GM13977 (cell line): ENCODE results near the gene WNT9B.
A peak's percentile ranks its signal among the peaks of the same experiment; 100 is the strongest.

Experiments used
- DNase-seq: peaks from one replicate; pipeline ENCODE4 v3.0.0; 2012; ENCODE audit warnings: low spot score
- CTCF ChIP-seq: IDR thresholded peaks from 2 replicates; pipeline ENCODE4 v1.5.1; 2012; ENCODE audit warnings: mild to moderate bottlenecking, control low read depth; ENCODE audit not compliant: insufficient read depth; ENCODE audit errors: extremely low read depth, missing control alignments
- in situ Hi-C: fragments of 300-500 bp; cut with MboI; formaldehyde crosslinking; loops from one replicate; pipeline ENCODE4 v1.12.0; 2022; ENCODE audit warnings: low sequenced_read_pairs, low pct_unique_long_range_greater_than_20kb, mixed read lengths, inconsistent platforms; ENCODE audit not compliant: unreplicated experiment

WNT9B gene

GRCh38 chr17:46820592-46821450 lies 30.6 kb upstream of the WNT9B start:
- no peak for DNase-seq
- no peak for TF ChIP-seq CTCF
- in situ Hi-C loops, result loop anchor here (25.0 kb wide), 1 partner anchor 109 kb away; no protein-coding TSS in a partner anchor

- in situ Hi-C loops, result loop anchor here (25.0 kb wide), 1 partner anchor 109 kb away; no protein-coding TSS in a partner anchor
- no peak for TF ChIP-seq CTCF
- no peak for DNase-seq
Measured at GRCh38 chr17:46821482-46822387, 29.6 kb upstream of the WNT9B start.

- DNase-seq, result peak; percentile 58
- in situ Hi-C loops, result loop anchor here (25.0 kb wide), 1 partner anchor 110 kb away; no protein-coding TSS in a partner anchor
- peak; percentile 70 for TF ChIP-seq CTCF
Measured at GRCh38 chr17:46822388-46822921, 28.9 kb upstream of the WNT9B start.

GRCh38 chr17:46823657-46824056 lies 27.7 kb upstream of the WNT9B start:
- in situ Hi-C loops, result loop anchor here (25.0 kb wide), 1 partner anchor 111 kb away; no protein-coding TSS in a partner anchor
- TF ChIP-seq CTCF, result no peak
- no peak for DNase-seq

GRCh38 chr17:46826116-46826515 lies 25.3 kb upstream of the WNT9B start:
- in situ Hi-C loops, result no loop called here
- TF ChIP-seq CTCF, result no peak
- no peak for DNase-seq

GRCh38 chr17:46827274-46827673 lies 24.1 kb upstream of the WNT9B start:
- in situ Hi-C loops, result no loop called here
- TF ChIP-seq CTCF, result no peak

More at GRCh38 chr17:46827274-46827673, 24.1 kb upstream of the WNT9B start:
- no peak for DNase-seq
